MM.1S (cell line): Measurements from ENCODE around the gene ATG2B.

ENCODE experiments used
- DNase-seq: peaks from one replicate; pipeline ENCODE4 v3.0.0-alpha.2; 2015
- H2AFZ ChIP-seq: fragments of 300-600 bp; sonication (generic); 2 replicates; pipeline ENCODE4 v1.6.0; 2016; ENCODE audit warnings: antibody characterized with exemption, low read length
- H3F3A ChIP-seq: fragments of 300-600 bp; sonication (generic); 2 replicates; pipeline ENCODE4 v1.6.1; 2016; ENCODE audit warnings: mild to moderate bottlenecking, antibody characterized with exemption, low read length, moderate library complexity, mixed read lengths; ENCODE audit not compliant: insufficient read depth
- H3K27ac ChIP-seq: fragments of 300-600 bp; sonication (generic); 2 replicates; pipeline ENCODE4 v1.5.1; 2016; ENCODE audit warnings: mild to moderate bottlenecking, low read length
- H3K27me3 ChIP-seq: fragments of 300-600 bp; sonication (generic); replicated peaks from 2 replicates; pipeline ENCODE4 v1.6.0; 2016; ENCODE audit warnings: low read length; ENCODE audit not compliant: insufficient read depth
- H3K36me3 ChIP-seq: fragments of 300-600 bp; sonication (generic); replicated peaks from 2 replicates; pipeline ENCODE4 v1.6.1; 2016; ENCODE audit warnings: mild to moderate bottlenecking, low read length, mixed read lengths; ENCODE audit not compliant: insufficient read depth
- H3K4me1 ChIP-seq: fragments of 300-600 bp; sonication (generic); 2 replicates; pipeline ENCODE4 v1.6.1; 2016; ENCODE audit warnings: low read length, mixed read lengths
- H3K4me2 ChIP-seq: fragments of 300-600 bp; sonication (generic); 2 replicates; pipeline ENCODE4 v1.6.0; 2016; ENCODE audit warnings: low read depth, low read length
- H3K4me3 ChIP-seq: fragments of 300-600 bp; sonication (generic); 2 replicates; pipeline ENCODE4 v1.5.1; 2016; ENCODE audit warnings: low read length, mixed read lengths
- H3K79me2 ChIP-seq: fragments of 300-600 bp; sonication (generic); 2 replicates; pipeline ENCODE4 v1.6.1; 2016; ENCODE audit warnings: mixed run types, low read length, mixed read lengths
- H3K9ac ChIP-seq: fragments of 300-600 bp; sonication (generic); 2 replicates; pipeline ENCODE4 v1.6.1; 2016; ENCODE audit warnings: low read length, mixed read lengths
- H3K9me2 ChIP-seq: fragments of 300-600 bp; sonication (generic); replicated peaks from 2 replicates; pipeline ENCODE4 v1.6.1; 2016; ENCODE audit warnings: mild to moderate bottlenecking, low read length, mixed read lengths; ENCODE audit not compliant: insufficient read depth
- H3K9me3 ChIP-seq: fragments of 300-600 bp; sonication (generic); replicated peaks from 2 replicates; pipeline ENCODE4 v1.6.1; 2016; ENCODE audit warnings: mild to moderate bottlenecking, low read length, mixed read lengths; ENCODE audit not compliant: insufficient read depth
- H4K20me1 ChIP-seq: fragments of 300-600 bp; sonication (generic); 2 replicates; pipeline ENCODE4 v1.6.1; 2016; ENCODE audit warnings: mild to moderate bottlenecking, low read length, moderate library complexity, mixed read lengths; ENCODE audit not compliant: insufficient read depth
- CTCF ChIP-seq: fragments of 300-600 bp; sonication (generic); IDR thresholded peaks from 2 replicates; pipeline ENCODE4 v1.5.1; 2016; ENCODE audit warnings: antibody characterized with exemption, low read length, mixed read lengths
- EZH2 ChIP-seq: fragments of 300-600 bp; sonication (generic); optimal IDR thresholded peaks from 2 replicates; pipeline ENCODE3; 2017; ENCODE audit warnings: low read depth, mild to moderate bottlenecking, antibody characterized with exemption, low read length, mixed read lengths
- EZH2phosphoT487 ChIP-seq: fragments of 300-600 bp; sonication (generic); IDR thresholded peaks from 2 replicates; pipeline ENCODE4 v1.6.1; 2018; ENCODE audit warnings: antibody characterized with exemption, low read length

ATG2B gene

GRCh38 chr14:96257056-96257455, 106.1 kb downstream of the ATG2B start:
- Histone ChIP-seq H3F3A (no peaks in the 10 kb centered on the region), H3K4me2 (no peak overlapping the region), H3K9me3 (no peaks in the 10 kb centered on the region)

GRCh38 chr14:96256407-96256806, 106.7 kb downstream of the ATG2B start:
- Histone ChIP-seq H3K4me1 (no peaks in the 10 kb centered on the region), H3K36me3 (no peaks in the 10 kb centered on the region), H3K9ac (no peak overlapping the region), H4K20me1 (no peaks in the 10 kb centered on the region), H3K27ac (no peak overlapping the region), H3K4me3 (no peak overlapping the region), H3K9me3 (no peaks in the 10 kb centered on the region), H3K79me2 (no peaks in the 10 kb centered on the region), H3K9me2 (no peaks in the 10 kb centered on the region), H2AFZ (no peak overlapping the region), H3F3A (no peaks in the 10 kb centered on the region), H3K4me2 (no peak overlapping the region), H3K27me3 (no peaks in the 10 kb centered on the region)
- TF ChIP-seq EZH2, result no peak
- no peak for DNase-seq

More at GRCh38 chr14:96257056-96257455, 106.1 kb downstream of the ATG2B start:
- no peak for DNase-seq
- no peaks in the 10 kb centered on the region for H3K36me3 ChIP-seq
- no peak overlapping the region for H3K9ac ChIP-seq
- no peak overlapping the region for H3K27ac ChIP-seq
- H4K20me1 ChIP-seq, result no peaks in the 10 kb centered on the region
- TF ChIP-seq EZH2, result no peak
- TF ChIP-seq CTCF, result no peak
- TF ChIP-seq EZH2phosphoT487, result no peak
- H3K9me2 ChIP-seq, result no peaks in the 10 kb centered on the region
- H3K4me1 ChIP-seq, result no peaks in the 10 kb centered on the region
- no peaks in the 10 kb centered on the region for H3K79me2 ChIP-seq
- no peak overlapping the region for H3K4me3 ChIP-seq
- no peaks in the 10 kb centered on the region for H3K27me3 ChIP-seq
- no peak overlapping the region for H2AFZ ChIP-seq

- no peak within 1 kb of the TSS for H3K4me2 ChIP-seq
- no peaks in the 10 kb centered on the region for H3K9me3 ChIP-seq
- no peak within 1 kb of the TSS for H3K9ac ChIP-seq
- no peak within 1 kb of the TSS for H3K27ac ChIP-seq
- H3K4me1 ChIP-seq, result no peaks in the 10 kb centered on the region
- no peak for TF ChIP-seq EZH2
- TF ChIP-seq CTCF, result no peak
- no peak for TF ChIP-seq EZH2phosphoT487
- H4K20me1 ChIP-seq, result no peaks in the 10 kb centered on the region
- no peak within 1 kb of the TSS for H2AFZ ChIP-seq
- no peaks in the 10 kb centered on the region for H3K27me3 ChIP-seq
- no peaks in the 10 kb centered on the region for H3K79me2 ChIP-seq
- no peaks in the 10 kb centered on the region for H3K9me2 ChIP-seq
- no peak for DNase-seq
- no peak within 1 kb of the TSS for H3K4me3 ChIP-seq
- H3K36me3 ChIP-seq, result no peaks in the 10 kb centered on the region
- no peaks in the 10 kb centered on the region for H3F3A ChIP-seq
Measured at GRCh38 chr14:96255501-96256366, 107.4 kb downstream of the ATG2B start, which contains the start of gene BDKRB1. BDKRB1 (plus strand) TSS chr14:96256210; CDS start chr14:96263683, 7,473 bp downstream.

GRCh38 chr14:96254687-96255086, 108.5 kb downstream of the ATG2B start:
- no peak for DNase-seq
- Histone ChIP-seq H2AFZ (no peak overlapping the region), H3K9me2 (no peaks in the 10 kb centered on the region), H3K79me2 (no peaks in the 10 kb centered on the region), H3K4me3 (no peak overlapping the region), H3K4me1 (no peaks in the 10 kb centered on the region), H3K4me2 (no peak overlapping the region), H3K27ac (no peak overlapping the region), H3F3A (no peaks in the 10 kb centered on the region), H4K20me1 (no peaks in the 10 kb centered on the region), H3K36me3 (no peaks in the 10 kb centered on the region), H3K9me3 (no peaks in the 10 kb centered on the region), H3K9ac (no peak overlapping the region), H3K27me3 (no peaks in the 10 kb centered on the region)
- TF ChIP-seq EZH2 (no peak), EZH2phosphoT487 (no peak), CTCF (no peak)
